GM12865 (cell line): ENCODE results near the gene ZNF414.

Experiments
- DNase-seq: peaks from one replicate; pipeline ENCODE4 v3.0.0; 2010; ENCODE audit warnings: low read depth
- H3K4me3 ChIP-seq: 2 replicates; pipeline ENCODE4 v1.5.1; 2011; ENCODE audit warnings: mild to moderate bottlenecking, low read depth, low read length, control low read depth
- TF ChIP-seq, protein P1 (sequence below): IDR thresholded peaks from 2 replicates; pipeline ENCODE4 v1.5.1; 2011; ENCODE audit warnings: low read length, control low read depth, low read depth, inconsistent platforms; ENCODE audit not compliant: insufficient read depth; ENCODE audit errors: missing control alignments

The ZNF414 gene

DNA sequence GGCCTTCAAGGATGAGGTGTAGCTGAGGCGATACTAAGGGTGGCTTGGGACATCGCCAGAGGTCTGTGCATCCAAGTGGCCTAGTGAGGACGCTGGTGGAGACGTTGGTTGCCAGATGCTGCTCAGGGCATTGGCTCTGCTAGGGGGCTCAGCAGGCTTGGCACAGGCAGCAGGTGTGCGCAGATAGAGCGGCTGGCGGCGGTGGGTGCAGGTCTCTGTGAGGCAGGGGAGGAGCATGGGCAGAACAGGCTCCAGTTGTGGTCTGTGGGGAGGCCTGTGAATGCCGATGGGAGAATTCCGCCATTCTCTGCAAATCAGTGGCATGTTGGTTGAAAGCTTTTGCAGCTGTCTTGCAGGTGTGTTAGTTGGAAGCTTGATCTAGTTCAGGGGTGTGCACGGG lies 32.8 kb downstream of the ZNF414 start:
- H3K4me3 ChIP-seq: no peak overlapping the region
- no peak for DNase-seq
- TF ChIP-seq, protein P1, sequence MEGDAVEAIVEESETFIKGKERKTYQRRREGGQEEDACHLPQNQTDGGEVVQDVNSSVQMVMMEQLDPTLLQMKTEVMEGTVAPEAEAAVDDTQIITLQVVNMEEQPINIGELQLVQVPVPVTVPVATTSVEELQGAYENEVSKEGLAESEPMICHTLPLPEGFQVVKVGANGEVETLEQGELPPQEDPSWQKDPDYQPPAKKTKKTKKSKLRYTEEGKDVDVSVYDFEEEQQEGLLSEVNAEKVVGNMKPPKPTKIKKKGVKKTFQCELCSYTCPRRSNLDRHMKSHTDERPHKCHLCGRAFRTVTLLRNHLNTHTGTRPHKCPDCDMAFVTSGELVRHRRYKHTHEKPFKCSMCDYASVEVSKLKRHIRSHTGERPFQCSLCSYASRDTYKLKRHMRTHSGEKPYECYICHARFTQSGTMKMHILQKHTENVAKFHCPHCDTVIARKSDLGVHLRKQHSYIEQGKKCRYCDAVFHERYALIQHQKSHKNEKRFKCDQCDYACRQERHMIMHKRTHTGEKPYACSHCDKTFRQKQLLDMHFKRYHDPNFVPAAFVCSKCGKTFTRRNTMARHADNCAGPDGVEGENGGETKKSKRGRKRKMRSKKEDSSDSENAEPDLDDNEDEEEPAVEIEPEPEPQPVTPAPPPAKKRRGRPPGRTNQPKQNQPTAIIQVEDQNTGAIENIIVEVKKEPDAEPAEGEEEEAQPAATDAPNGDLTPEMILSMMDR: no peak

DNA sequence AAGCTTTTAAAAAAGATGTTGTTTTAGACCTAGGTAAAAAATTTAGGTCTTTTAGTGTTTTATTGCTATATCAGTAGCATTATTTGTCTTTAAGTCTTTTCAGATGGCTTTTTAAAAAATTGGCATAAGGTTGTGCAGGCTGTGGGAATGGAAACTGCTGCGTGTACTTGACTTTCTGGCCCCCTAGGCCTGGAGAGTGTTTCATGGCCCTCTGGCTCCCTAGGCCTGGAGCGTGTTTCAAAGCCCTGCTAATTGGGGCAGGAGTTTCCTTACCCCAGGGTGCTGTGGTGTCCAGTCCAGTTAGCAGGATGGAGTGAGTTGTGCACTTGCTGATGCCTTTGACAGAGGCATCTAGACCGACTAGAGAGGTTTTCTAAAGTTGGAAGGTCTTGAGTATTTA lies 35.4 kb downstream of the ZNF414 start:
- TF ChIP-seq, protein P1: no peak
- H3K4me3 ChIP-seq: no peak overlapping the region
- DNase-seq: no peak

DNA sequence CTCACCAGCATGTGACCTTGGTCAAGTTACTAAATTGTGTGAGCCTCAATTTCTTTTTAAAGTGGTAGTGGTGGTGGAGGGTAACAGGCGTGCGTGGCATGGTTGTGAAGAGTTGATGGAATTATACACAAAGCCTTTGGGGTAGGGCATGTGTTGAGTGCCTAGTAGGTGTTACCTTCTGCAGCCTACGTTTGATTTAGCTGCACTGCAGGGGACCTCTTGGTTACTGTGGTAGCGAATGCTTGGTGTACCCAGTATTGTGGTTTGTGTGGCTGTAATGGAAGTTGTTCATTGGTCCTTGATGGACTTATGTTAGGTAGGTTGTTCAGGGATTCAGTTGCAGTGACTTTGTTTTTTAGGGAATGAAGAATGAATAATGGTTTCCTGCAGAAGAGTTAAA lies 36.1 kb downstream of the ZNF414 start:
- no peak for DNase-seq
- TF ChIP-seq, protein P1: no peak
- no peak overlapping the region for H3K4me3 ChIP-seq

DNA sequence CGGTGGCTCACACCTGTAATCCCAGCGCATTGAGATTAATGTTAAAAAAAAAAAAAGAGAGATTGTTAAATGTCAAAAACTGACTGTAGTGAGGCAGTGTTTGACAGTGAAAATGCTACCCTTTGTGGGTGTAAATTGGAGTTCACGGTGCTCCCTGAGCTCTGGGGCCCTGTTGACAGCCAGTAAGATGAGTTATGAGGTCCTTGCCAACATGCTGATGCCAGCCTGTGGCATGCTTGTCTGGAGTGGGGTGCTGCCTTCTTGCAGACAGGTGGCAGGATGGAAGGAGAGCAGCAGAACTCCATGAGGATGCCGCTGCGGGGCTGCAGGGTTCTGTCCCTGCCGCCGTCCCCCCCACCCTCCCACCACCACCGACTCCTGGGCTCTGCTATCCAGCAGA lies 37.4 kb downstream of the ZNF414 start:
- TF ChIP-seq, protein P1: no peak
- no peak for DNase-seq
- no peak overlapping the region for H3K4me3 ChIP-seq

DNA sequence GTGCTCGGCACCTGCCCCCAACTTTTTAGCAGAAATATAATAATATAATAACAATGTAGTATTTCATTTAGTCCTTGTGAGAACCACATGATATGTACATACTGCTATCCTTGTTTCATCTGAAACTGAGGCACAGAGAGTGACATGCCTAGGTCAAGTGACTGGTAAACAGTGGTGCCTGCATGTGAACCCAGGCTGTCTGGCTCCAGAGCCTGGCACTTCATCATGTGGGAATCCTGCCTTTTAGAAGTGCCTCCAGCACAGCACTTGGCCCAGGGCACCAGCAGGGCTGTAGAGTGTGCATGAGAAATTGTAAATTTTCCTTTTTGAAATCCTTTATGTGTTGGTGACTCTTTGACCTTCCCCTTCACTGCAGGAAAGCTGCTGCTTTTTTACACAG lies 39.0 kb downstream of the ZNF414 start:
- TF ChIP-seq, protein P1: no peak
- no peak for DNase-seq

DNA sequence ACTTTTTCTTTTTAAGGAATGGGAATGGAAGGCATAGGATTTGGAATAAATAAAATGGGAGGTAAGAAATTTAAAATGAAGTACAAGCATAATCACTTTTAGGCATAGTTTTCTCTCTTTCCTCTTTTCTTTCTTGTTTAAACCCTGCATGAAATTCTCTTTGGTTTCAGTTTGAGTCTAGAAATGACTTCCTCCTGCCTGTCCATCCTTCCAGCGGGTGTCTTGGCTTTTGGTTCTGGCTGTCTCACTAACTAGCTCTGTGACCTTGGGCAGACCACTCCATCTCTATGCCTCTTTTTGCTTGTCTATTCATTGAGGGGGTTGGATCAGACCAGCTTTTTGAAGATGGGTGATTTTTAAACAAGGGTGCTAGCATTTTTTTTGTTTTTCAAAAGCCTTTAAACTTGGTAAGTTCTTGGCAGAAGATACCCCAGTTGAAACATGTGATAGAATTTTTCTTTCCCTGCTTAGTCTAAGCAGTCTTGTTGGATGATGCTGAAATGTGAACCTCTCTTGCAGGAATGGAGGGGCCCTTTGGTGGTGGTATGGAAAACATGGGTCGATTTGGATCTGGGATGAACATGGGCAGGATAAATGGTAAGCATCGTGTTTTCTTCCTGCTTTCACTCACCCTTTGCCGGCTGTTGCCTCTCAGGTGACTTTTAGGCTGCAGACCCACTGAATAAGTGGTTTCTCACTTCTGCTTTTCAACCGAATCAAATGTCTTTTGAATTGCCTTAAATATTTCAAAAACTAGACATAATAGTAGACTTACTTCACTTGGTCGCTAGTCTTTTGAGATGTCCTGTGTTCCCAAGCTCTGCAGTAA lies 40.1 kb downstream of the ZNF414 start:
- peak; percentile 71 for DNase-seq
- TF ChIP-seq, protein P1: no peak
- H3K4me3 ChIP-seq: no peak overlapping the region

More for the DNA sequence above, 39.0 kb downstream of the ZNF414 start:
- H3K4me3 ChIP-seq: no peak overlapping the region

DNA sequence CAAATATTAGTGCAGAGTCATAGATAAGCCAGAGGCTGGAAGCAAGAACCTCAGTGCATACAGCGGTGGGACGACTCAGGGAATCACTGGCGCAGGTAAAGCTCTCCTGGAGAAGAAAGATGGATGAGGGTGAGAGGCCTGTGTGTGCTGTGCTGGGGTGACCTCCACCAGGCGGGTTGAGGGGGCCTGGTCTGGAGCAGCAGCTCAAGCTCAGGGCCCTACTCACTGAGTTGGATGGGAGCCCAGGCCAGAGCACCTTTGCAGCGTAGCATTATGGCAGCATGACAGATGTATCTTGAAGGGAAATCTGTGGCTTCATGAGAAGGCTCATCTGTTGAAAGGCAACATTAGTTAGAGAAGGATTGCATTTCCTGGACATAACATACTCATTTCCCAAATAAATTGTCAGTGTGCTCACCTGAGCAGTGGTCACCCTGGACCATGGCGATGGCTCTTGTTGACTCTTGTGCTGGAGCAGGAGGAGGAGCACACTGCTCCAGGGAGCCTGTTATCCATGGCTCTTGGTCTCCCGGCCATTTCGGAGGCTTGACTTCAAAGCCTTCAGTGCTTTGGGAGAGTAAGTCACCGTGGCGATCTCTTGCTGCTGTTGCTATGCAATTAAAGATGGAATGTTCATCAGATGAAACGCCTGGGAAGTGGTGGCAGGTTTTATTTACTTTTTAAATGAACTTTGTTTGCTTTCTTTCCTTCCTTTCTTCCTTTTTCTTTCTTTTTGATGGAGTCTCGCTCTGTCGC lies 44.2 kb downstream of the ZNF414 start:
- no peak for DNase-seq
- TF ChIP-seq, protein P1: no peak
- no peak overlapping the region for H3K4me3 ChIP-seq
